ENCODE data around the gene CCDC102A. TPM values are rescaled to one million over a fixed set of nuclear protein-coding genes. Genes with fewer than 3 reads are reported as not detected.
A peak's percentile ranks its signal among the peaks of the same experiment; 100 is the strongest.

The CCDC102A gene
- total RNA-seq, 4 donors from 2014 or later, result 24.4 to 56.6 (median 35.7) TPM

- H3K4me3 ChIP-seq, result peak overlapping the region; percentile 17 to 49
- peaks cover 0 to 14% of the 10 kb centered on the region in 2 donors for H3K36me3 ChIP-seq
- peak overlapping the region in 3 of 4 donors; percentile 31 to 50 (median 45) for H3K27ac ChIP-seq
- peaks cover 0 to 60% (median 19%) of the 10 kb centered on the region in 3 donors for H3K4me1 ChIP-seq
- no peaks in the 10 kb centered on the region for H3K9me3 ChIP-seq
- peak; percentile 47 for ATAC-seq
- no peaks in the 10 kb centered on the region for H3K27me3 ChIP-seq
- TF ChIP-seq CTCF (IDR thresholded peaks at IDR 0.05) (no peak), POLR2A (IDR thresholded peaks at IDR 0.05) (no peak), POLR2AphosphoS5 (IDR thresholded peaks at IDR 0.05) (no peak), EP300 (IDR thresholded peaks at IDR 0.05) (no peak)
- WGBS, 2 donors (ENCODE audit: low coverage in 1 of 2), result 7 to 26% methylated on average over 10 to 15 of the region's 36 CpGs
These were observed 57.0 kb downstream of the CCDC102A start for GRCh38 chr16:57479205-57479975.

- no peaks in the 10 kb centered on the region for H3K9me3 ChIP-seq
- H3K27me3 ChIP-seq, result no peaks in the 10 kb centered on the region
- peak overlapping the region in 3 of 4 donors; percentile 20 to 50 (median 31) for H3K27ac ChIP-seq
- ATAC-seq, result no peak
- H3K4me1 ChIP-seq, result peaks cover 0 to 53% (median 19%) of the 10 kb centered on the region in 3 donors
- peaks cover 0 to 22% of the 10 kb centered on the region in 2 donors for H3K36me3 ChIP-seq
- TF ChIP-seq CTCF (IDR thresholded peaks at IDR 0.05), result no peak
- no peak for TF ChIP-seq POLR2AphosphoS5 (IDR thresholded peaks at IDR 0.05)
- TF ChIP-seq EP300 (IDR thresholded peaks at IDR 0.05), result no peak
- TF ChIP-seq POLR2A (IDR thresholded peaks at IDR 0.05), result no peak
- WGBS, 2 donors (ENCODE audit: low coverage in 1 of 2), result 36 to 50% methylated on average over 2 to 11 of the region's 15 CpGs
- peak overlapping the region; percentile 17 to 49 for H3K4me3 ChIP-seq
These were observed 57.8 kb downstream of the CCDC102A start for GRCh38 chr16:57478396-57479204.

GRCh38 chr16:57477531-57478202 is 58.7 kb downstream of the CCDC102A start:
- Histone ChIP-seq H3K9me3 (no peaks in the 10 kb centered on the region), H3K27me3 (no peaks in the 10 kb centered on the region), H3K4me3 (no peak overlapping the region), H3K27ac (peak overlapping the region in 1 of 4 donors; percentile 20), H3K36me3 (peaks cover 0 to 31% of the 10 kb centered on the region in 2 donors), H3K4me1 (peaks cover 0 to 53% (median 19%) of the 10 kb centered on the region in 3 donors)
- no peak for ATAC-seq
- no CpG with 5 or more reads among the region's 9 CpGs for WGBS, 2 donors (ENCODE audit: low coverage in 1 of 2)
- TF ChIP-seq CTCF (IDR thresholded peaks at IDR 0.05), result no peak
- TF ChIP-seq EP300 (IDR thresholded peaks at IDR 0.05), result no peak
- TF ChIP-seq POLR2AphosphoS5 (IDR thresholded peaks at IDR 0.05), result no peak
- no peak for TF ChIP-seq POLR2A (IDR thresholded peaks at IDR 0.05)

- no CpG with 5 or more reads among the region's 6 CpGs for WGBS, 2 donors (ENCODE audit: low coverage in 1 of 2)
- no peak for TF ChIP-seq CTCF (IDR thresholded peaks at IDR 0.05)
- TF ChIP-seq EP300 (IDR thresholded peaks at IDR 0.05), result no peak
- TF ChIP-seq POLR2A (IDR thresholded peaks at IDR 0.05), result no peak
- no peak for TF ChIP-seq POLR2AphosphoS5 (IDR thresholded peaks at IDR 0.05)
- Histone ChIP-seq H3K27ac (peak overlapping the region in 2 of 4 donors; percentile 4 to 29), H3K9me3 (no peaks in the 10 kb centered on the region), H3K36me3 (peaks cover 0 to 40% of the 10 kb centered on the region in 2 donors), H3K27me3 (no peaks in the 10 kb centered on the region), H3K4me3 (no peak overlapping the region), H3K4me1 (peaks cover 0 to 53% (median 19%) of the 10 kb centered on the region in 3 donors)
- ATAC-seq, result no peak
These were observed 59.6 kb downstream of the CCDC102A start for GRCh38 chr16:57476546-57477410.

All from gastroesophageal sphincter (tissue), 4 donors.